OCI-LY3 (cell line): ENCODE measurements around the gene ADPRS.

ENCODE experiments used
- EZH2phosphoT487 ChIP-seq: fragments of 200-600 bp; shearing (Covaris generic); IDR thresholded peaks from 2 replicates; pipeline ENCODE4 v1.6.1; 2018; ENCODE audit warnings: antibody characterized with exemption, mixed run types, low read depth
- TF ChIP-seq, protein P1 (sequence below): fragments of 200-600, 300-600 bp; sonication (generic); IDR thresholded peaks from 2 replicates; pipeline ENCODE4 v1.5.1; 2014; ENCODE audit warnings: antibody characterized with exemption, low read length, low read depth

DNA sequence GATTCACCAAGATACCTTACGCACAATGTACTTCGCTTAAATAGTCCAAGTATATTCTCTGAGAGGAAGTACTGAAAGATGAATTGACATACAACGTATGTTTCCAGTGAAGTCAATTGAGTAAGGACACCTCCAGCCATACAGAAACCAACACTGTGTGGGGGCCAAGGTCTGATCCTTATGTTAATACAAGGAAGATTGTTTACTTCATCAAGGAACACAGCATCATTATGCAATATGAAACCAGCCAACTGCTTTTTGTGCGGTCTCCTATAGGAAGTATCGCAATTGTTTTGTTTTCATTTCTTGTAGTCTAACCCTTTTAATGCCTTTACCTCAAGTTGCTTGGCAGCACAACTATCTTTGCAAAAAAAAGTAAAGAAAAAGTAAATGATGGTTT lies 33.0 kb upstream of the ADPRS start:
- TF ChIP-seq EZH2phosphoT487: no peak
- TF ChIP-seq, protein P1, sequence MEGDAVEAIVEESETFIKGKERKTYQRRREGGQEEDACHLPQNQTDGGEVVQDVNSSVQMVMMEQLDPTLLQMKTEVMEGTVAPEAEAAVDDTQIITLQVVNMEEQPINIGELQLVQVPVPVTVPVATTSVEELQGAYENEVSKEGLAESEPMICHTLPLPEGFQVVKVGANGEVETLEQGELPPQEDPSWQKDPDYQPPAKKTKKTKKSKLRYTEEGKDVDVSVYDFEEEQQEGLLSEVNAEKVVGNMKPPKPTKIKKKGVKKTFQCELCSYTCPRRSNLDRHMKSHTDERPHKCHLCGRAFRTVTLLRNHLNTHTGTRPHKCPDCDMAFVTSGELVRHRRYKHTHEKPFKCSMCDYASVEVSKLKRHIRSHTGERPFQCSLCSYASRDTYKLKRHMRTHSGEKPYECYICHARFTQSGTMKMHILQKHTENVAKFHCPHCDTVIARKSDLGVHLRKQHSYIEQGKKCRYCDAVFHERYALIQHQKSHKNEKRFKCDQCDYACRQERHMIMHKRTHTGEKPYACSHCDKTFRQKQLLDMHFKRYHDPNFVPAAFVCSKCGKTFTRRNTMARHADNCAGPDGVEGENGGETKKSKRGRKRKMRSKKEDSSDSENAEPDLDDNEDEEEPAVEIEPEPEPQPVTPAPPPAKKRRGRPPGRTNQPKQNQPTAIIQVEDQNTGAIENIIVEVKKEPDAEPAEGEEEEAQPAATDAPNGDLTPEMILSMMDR: no peak
